ENCODE data around the gene ZC3H4.

- TF ChIP-seq CTCF (IDR thresholded peaks at IDR 0.05 in 2 of 3, conservative IDR thresholded peaks at IDR 0.05 in 1 of 3; ENCODE audit: control insufficient read depth in 2 of 3, extremely low read depth in 1 of 3, insufficient read depth in 1 of 3, low read depth in 3 of 3, low read length in 3 of 3) (no peak), ASH2L (IDR thresholded peaks at IDR 0.05; ENCODE audit: borderline replicate concordance, low read depth) (no peak), BRCA1 (IDR thresholded peaks at IDR 0.05; ENCODE audit: low read depth, low read length) (no peak), SUPT20H (IDR thresholded peaks at IDR 0.05; ENCODE audit: borderline replicate concordance, control insufficient read depth, low read depth, low read length) (no peak), NBN (IDR thresholded peaks at IDR 0.05) (no peak), POLR2AphosphoS5 (IDR thresholded peaks at IDR 0.05; ENCODE audit: low read length) (no peak), ZNF24 (IDR thresholded peaks at IDR 0.05) (no peak), SPI1 (IDR thresholded peaks at IDR 0.05; ENCODE audit: borderline replicate concordance, insufficient read depth, low read depth, low read length) (no peak)
- TF ChIP-seq, protein P1, sequence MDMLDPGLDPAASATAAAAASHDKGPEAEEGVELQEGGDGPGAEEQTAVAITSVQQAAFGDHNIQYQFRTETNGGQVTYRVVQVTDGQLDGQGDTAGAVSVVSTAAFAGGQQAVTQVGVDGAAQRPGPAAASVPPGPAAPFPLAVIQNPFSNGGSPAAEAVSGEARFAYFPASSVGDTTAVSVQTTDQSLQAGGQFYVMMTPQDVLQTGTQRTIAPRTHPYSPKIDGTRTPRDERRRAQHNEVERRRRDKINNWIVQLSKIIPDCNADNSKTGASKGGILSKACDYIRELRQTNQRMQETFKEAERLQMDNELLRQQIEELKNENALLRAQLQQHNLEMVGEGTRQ (IDR thresholded peaks at IDR 0.05; ENCODE audit: borderline replicate concordance, low read depth, low read length) = no peak
Observed at GRCh38 chr19:47125669-47125938, 12.0 kb upstream of the ZC3H4 start.

All from GM12878 (cell line).